GM23338 (cell line): ENCODE measurements around the gene CHCHD6.

Experiments used
- CREB1 ChIP-seq: fragments of 250-450 bp; sonication (Bioruptor Pico); IDR thresholded peaks from 2 replicates; pipeline ENCODE4 v1.5.0; 2020; ENCODE audit warnings: low read depth, mild to moderate bottlenecking, moderate library complexity
- CTCF ChIP-seq, 2 experiments: fragments of 200-600 bp in 1 of 2; sonication (generic) in 1 of 2; conservative IDR thresholded peaks; 2 replicates each; pipeline versions ENCODE4 v1.5.1 to v1.6.1; 2016 to 2017; ENCODE audit warnings: antibody characterized with exemption in 2 of 2, low read depth in 2 of 2, mild to moderate bottlenecking in 2 of 2, moderate library complexity in 1 of 2
- EZH2 ChIP-seq: fragments of 200-600 bp; sonication (generic); IDR thresholded peaks from one replicate; pipeline ENCODE4 v1.8.0; 2017; ENCODE audit warnings: antibody characterized with exemption, mild to moderate bottlenecking, low read depth; ENCODE audit not compliant: unreplicated experiment
- EZH2phosphoT487 ChIP-seq: fragments of 200-600 bp; sonication (generic); IDR thresholded peaks from one replicate; pipeline ENCODE4 v1.8.1; 2018; ENCODE audit warnings: antibody characterized with exemption; ENCODE audit not compliant: unreplicated experiment
- NANOG ChIP-seq: IDR thresholded peaks from 2 replicates; pipeline ENCODE4 v1.6.1; 2016; ENCODE audit warnings: antibody characterized with exemption, borderline replicate concordance
- POLR2AphosphoS5 ChIP-seq: IDR thresholded peaks from 2 replicates; pipeline ENCODE4 v1.6.1; 2016; ENCODE audit warnings: antibody characterized with exemption, low read depth

DNA sequence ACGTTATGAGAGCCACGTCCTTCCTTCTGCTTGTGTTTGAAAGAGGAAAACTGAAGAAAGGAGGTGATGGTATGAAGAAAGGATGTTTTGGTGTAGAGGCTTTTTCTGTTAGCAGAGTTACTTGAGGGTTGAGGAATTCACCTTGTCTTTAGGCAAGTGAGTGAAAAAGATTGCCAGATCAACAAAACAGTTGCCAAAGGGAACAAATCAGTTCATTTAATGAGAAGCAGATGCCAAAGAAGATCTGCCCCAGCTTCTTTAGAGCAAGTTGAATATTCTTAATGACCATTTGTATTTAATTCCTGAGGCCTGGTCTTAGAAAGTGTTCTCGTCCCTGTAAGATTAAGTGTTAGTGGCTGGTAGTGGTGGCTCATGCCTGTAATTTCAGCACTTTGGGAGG is 2.6 kb downstream of the CHCHD6 start:
- no peak for TF ChIP-seq CTCF (conservative IDR thresholded peaks at IDR 0.05; ENCODE audit: low read depth in 2 of 2)
- TF ChIP-seq EZH2 = no peak
- TF ChIP-seq POLR2AphosphoS5 = no peak
- no peak for TF ChIP-seq CREB1 (CRISPR knock-in tag)
- no peak for TF ChIP-seq EZH2phosphoT487
- no peak for TF ChIP-seq NANOG
